ENCODE measurements around the gene OR2T2. TPM values are rescaled to one million over a fixed set of nuclear protein-coding genes. Genes with fewer than 3 reads are reported as not detected.
A peak's percentile ranks its signal among the peaks of the same experiment; 100 is the strongest.
"Not testable (repeated sequence)": the region's sequence is repeated elsewhere in the genome, so short reads cannot be mapped to it uniquely, and the experiment has no call there.

Gene OR2T2
- total and polyA plus RNA-seq, 2 donors: under 0.01 TPM; not detected in 1

GRCh38 chr1:248473051-248473450 lies 27.6 kb downstream of the OR2T2 start, which contains the start of gene OR2T3:
OR2T3 (plus strand) TSS chr1:248473351; CDS start chr1:248473351, 0 bp downstream.
- H3K27ac ChIP-seq (ENCODE audit: low read depth in 1 of 2, low read length in 1 of 2); H3K36me3 ChIP-seq (ENCODE audit: control insufficient read depth in 2 of 2, insufficient read depth in 2 of 2, low read length in 1 of 2); H3K27me3 ChIP-seq (ENCODE audit: control insufficient read depth in 2 of 2, insufficient read depth in 1 of 2, low read length in 1 of 2); H3K4me3 ChIP-seq (ENCODE audit: low read length in 2 of 2); DNase-seq (ENCODE audit: low read depth in 6 of 9, low spot score in 9 of 9); H3K4me1 ChIP-seq (ENCODE audit: control insufficient read depth in 2 of 2, insufficient read depth in 2 of 2, low read length in 2 of 2); H3K9me3 ChIP-seq (ENCODE audit: control insufficient read depth in 2 of 2, insufficient read depth in 1 of 2, low read length in 1 of 2): not testable (repeated sequence)
- 91% methylated on average over 2 of the region's 2 CpGs for WGBS

- H3K4me1 ChIP-seq (ENCODE audit: control insufficient read depth in 2 of 2, insufficient read depth in 2 of 2, low read length in 2 of 2); DNase-seq (ENCODE audit: low read depth in 6 of 9, low spot score in 9 of 9): not testable (repeated sequence)
- WGBS: no CpG with 5 or more reads among the region's 1 CpG
Observed at GRCh38 chr1:248475660-248476059, 30.2 kb downstream of the OR2T2 start.

GRCh38 chr1:248481686-248482579 lies 36.5 kb downstream of the OR2T2 start:
- peak in 5 of 9 donors; percentile 13 to 50 (median 13) for DNase-seq (ENCODE audit: low read depth in 6 of 9, low spot score in 9 of 9)
- Histone ChIP-seq H3K4me3 (ENCODE audit: low read length in 2 of 2) (peak overlapping the region in 1 of 2 donors; percentile 32), H3K27ac (ENCODE audit: low read depth in 1 of 2, low read length in 1 of 2) (peak overlapping the region in 1 of 2 donors; percentile 65)
- WGBS: 54% methylated on average over 13 of the region's 13 CpGs
- not testable (repeated sequence) for H3K27me3 ChIP-seq (ENCODE audit: control insufficient read depth in 2 of 2, insufficient read depth in 1 of 2, low read length in 1 of 2); H3K9me3 ChIP-seq (ENCODE audit: control insufficient read depth in 2 of 2, insufficient read depth in 1 of 2, low read length in 1 of 2); H3K4me1 ChIP-seq (ENCODE audit: control insufficient read depth in 2 of 2, insufficient read depth in 2 of 2, low read length in 2 of 2); H3K36me3 ChIP-seq (ENCODE audit: control insufficient read depth in 2 of 2, insufficient read depth in 2 of 2, low read length in 1 of 2)

More at GRCh38 chr1:248475660-248476059, 30.2 kb downstream of the OR2T2 start:
- not testable (repeated sequence) for H3K27me3 ChIP-seq (ENCODE audit: control insufficient read depth in 2 of 2, insufficient read depth in 1 of 2, low read length in 1 of 2); H3K4me3 ChIP-seq (ENCODE audit: low read length in 2 of 2); H3K27ac ChIP-seq (ENCODE audit: low read depth in 1 of 2, low read length in 1 of 2); H3K36me3 ChIP-seq (ENCODE audit: control insufficient read depth in 2 of 2, insufficient read depth in 2 of 2, low read length in 1 of 2); H3K9me3 ChIP-seq (ENCODE audit: control insufficient read depth in 2 of 2, insufficient read depth in 1 of 2, low read length in 1 of 2)

- 86% methylated on average over 5 of the region's 6 CpGs for WGBS
- H3K4me1 ChIP-seq (ENCODE audit: control insufficient read depth in 2 of 2, insufficient read depth in 2 of 2, low read length in 2 of 2): not testable (repeated sequence)
Observed at GRCh38 chr1:248488289-248488688, 42.9 kb downstream of the OR2T2 start, which contains the start of gene OR2T5. OR2T5 (plus strand) TSS chr1:248488589; CDS start chr1:248488589, 0 bp downstream.

GRCh38 chr1:248496661-248497060 lies 51.2 kb downstream of the OR2T2 start:
- H3K9me3 ChIP-seq (ENCODE audit: control insufficient read depth in 2 of 2, insufficient read depth in 1 of 2, low read length in 1 of 2); H3K4me1 ChIP-seq (ENCODE audit: control insufficient read depth in 2 of 2, insufficient read depth in 2 of 2, low read length in 2 of 2); DNase-seq (ENCODE audit: low read depth in 6 of 9, low spot score in 9 of 9); H3K27ac ChIP-seq (ENCODE audit: low read depth in 1 of 2, low read length in 1 of 2); H3K27me3 ChIP-seq (ENCODE audit: control insufficient read depth in 2 of 2, insufficient read depth in 1 of 2, low read length in 1 of 2); H3K36me3 ChIP-seq (ENCODE audit: control insufficient read depth in 2 of 2, insufficient read depth in 2 of 2, low read length in 1 of 2); H3K4me3 ChIP-seq (ENCODE audit: low read length in 2 of 2): not testable (repeated sequence)
- no CpG with 5 or more reads among the region's 5 CpGs for WGBS

More at GRCh38 chr1:248488289-248488688, 42.9 kb downstream of the OR2T2 start, which contains the start of gene OR2T5:
- DNase-seq (ENCODE audit: low read depth in 6 of 9, low spot score in 9 of 9); H3K27ac ChIP-seq (ENCODE audit: low read depth in 1 of 2, low read length in 1 of 2); H3K27me3 ChIP-seq (ENCODE audit: control insufficient read depth in 2 of 2, insufficient read depth in 1 of 2, low read length in 1 of 2); H3K4me3 ChIP-seq (ENCODE audit: low read length in 2 of 2); H3K9me3 ChIP-seq (ENCODE audit: control insufficient read depth in 2 of 2, insufficient read depth in 1 of 2, low read length in 1 of 2); H3K36me3 ChIP-seq (ENCODE audit: control insufficient read depth in 2 of 2, insufficient read depth in 2 of 2, low read length in 1 of 2): not testable (repeated sequence)

- H3K4me1 ChIP-seq (ENCODE audit: control insufficient read depth in 2 of 2, insufficient read depth in 2 of 2, low read length in 2 of 2); H3K9me3 ChIP-seq (ENCODE audit: control insufficient read depth in 2 of 2, insufficient read depth in 1 of 2, low read length in 1 of 2); H3K4me3 ChIP-seq (ENCODE audit: low read length in 2 of 2); H3K36me3 ChIP-seq (ENCODE audit: control insufficient read depth in 2 of 2, insufficient read depth in 2 of 2, low read length in 1 of 2); H3K27me3 ChIP-seq (ENCODE audit: control insufficient read depth in 2 of 2, insufficient read depth in 1 of 2, low read length in 1 of 2); DNase-seq (ENCODE audit: low read depth in 6 of 9, low spot score in 9 of 9); H3K27ac ChIP-seq (ENCODE audit: low read depth in 1 of 2, low read length in 1 of 2): not testable (repeated sequence)
- 96% methylated on average over 1 of the region's 2 CpGs for WGBS
Observed at GRCh38 chr1:248500305-248501035, 55.0 kb downstream of the OR2T2 start.

Other genes with a start within 250 kb of the OR2T2 start
- gene OR2M3, start 248.4 kb upstream of the OR2T2 start, total RNA-seq: not detected
- gene OR2M3, start 248.4 kb upstream of the OR2T2 start, polyA plus RNA-seq: not detected
- not detected for gene OR2M4, start 214.2 kb upstream of the OR2T2 start, total RNA-seq
- gene OR2M4, start 214.2 kb upstream of the OR2T2 start, polyA plus RNA-seq: under 0.01 TPM
- gene OR2T33, start 167.7 kb upstream of the OR2T2 start, total RNA-seq: not detected
- not detected for gene OR2T33, start 167.7 kb upstream of the OR2T2 start, polyA plus RNA-seq
- not detected for gene OR2T12, start 142.2 kb upstream of the OR2T2 start, total RNA-seq
- not detected for gene OR2T12, start 142.2 kb upstream of the OR2T2 start, polyA plus RNA-seq
- not detected for gene OR2M7, start 121.1 kb upstream of the OR2T2 start, total RNA-seq
- not detected for gene OR2M7, start 121.1 kb upstream of the OR2T2 start, polyA plus RNA-seq
- gene OR14C36, start 96.9 kb upstream of the OR2T2 start, total RNA-seq: not detected
- 0.07 TPM for gene OR14C36, start 96.9 kb upstream of the OR2T2 start, polyA plus RNA-seq
- not detected for gene OR2T4, start 84.0 kb upstream of the OR2T2 start, total RNA-seq
- gene OR2T4, start 84.0 kb upstream of the OR2T2 start, polyA plus RNA-seq: not detected
- gene OR2T6, start 69.9 kb upstream of the OR2T2 start, total RNA-seq: not detected
- gene OR2T6, start 69.9 kb upstream of the OR2T2 start, polyA plus RNA-seq: not detected
- not detected for gene OR2T1, start 42.6 kb upstream of the OR2T2 start, total RNA-seq
- 0.02 TPM for gene OR2T1, start 42.6 kb upstream of the OR2T2 start, polyA plus RNA-seq
- not detected for gene OR2T3, start 27.7 kb downstream of the OR2T2 start, total RNA-seq
- gene OR2T3, start 27.7 kb downstream of the OR2T2 start, polyA plus RNA-seq: 0.11 TPM
- not detected for gene OR2T5, start 43.0 kb downstream of the OR2T2 start, total RNA-seq
- not detected for gene OR2T5, start 43.0 kb downstream of the OR2T2 start, polyA plus RNA-seq
- gene OR2G6, start 62.4 kb downstream of the OR2T2 start, total RNA-seq: not detected
- 0.05 TPM for gene OR2G6, start 62.4 kb downstream of the OR2T2 start, polyA plus RNA-seq
- gene OR2T29, start 117.1 kb downstream of the OR2T2 start, total RNA-seq: not detected
- gene OR2T29, start 117.1 kb downstream of the OR2T2 start, polyA plus RNA-seq: not detected
- not detected for gene OR2T34, start 129.1 kb downstream of the OR2T2 start, total RNA-seq
- 0.02 TPM for gene OR2T34, start 129.1 kb downstream of the OR2T2 start, polyA plus RNA-seq
- gene OR2T10, start 152.1 kb downstream of the OR2T2 start, total RNA-seq: not detected
- gene OR2T10, start 152.1 kb downstream of the OR2T2 start, polyA plus RNA-seq: not detected
- under 0.01 TPM for gene OR2T11, start 189.5 kb downstream of the OR2T2 start, total RNA-seq
- gene OR2T11, start 189.5 kb downstream of the OR2T2 start, polyA plus RNA-seq: not detected
- gene OR2T35, start 199.6 kb downstream of the OR2T2 start, total RNA-seq: not detected
- gene OR2T35, start 199.6 kb downstream of the OR2T2 start, polyA plus RNA-seq: not detected
- gene OR2T27, start 209.9 kb downstream of the OR2T2 start, total RNA-seq: not detected
- gene OR2T27, start 209.9 kb downstream of the OR2T2 start, polyA plus RNA-seq: not detected